HEK293T (cell line): Measurements from ENCODE around the gene MYH10.

Experiments
- CTCF ChIA-PET: fragments of 350-600 bp; formaldehyde crosslinking; extraction: SDS; loops from one replicate; lab custom pipeline; 2021; ENCODE audit warnings: antibody characterized with exemption, inconsistent platforms; lab: Yijun Ruan, JAX
- POLR2A ChIA-PET: fragments of 350-600 bp; formaldehyde crosslinking; extraction: SDS; loops from one replicate; lab custom pipeline; 2020; ENCODE audit warnings: antibody characterized with exemption, inconsistent platforms; lab: Yijun Ruan, JAX
- DNase-seq: peaks from one replicate; pipeline ENCODE4 v3.0.0; 2012; ENCODE audit warnings: mixed read lengths; ENCODE audit errors: extremely low spot score
- ARNT ChIP-seq: fragments of 450-650 bp; IDR thresholded peaks from 2 replicates; pipeline ENCODE4 v1.6.1; 2017; ENCODE audit warnings: mild to moderate bottlenecking
- BHLHE40 ChIP-seq: fragments of 450-650 bp; IDR thresholded peaks from 2 replicates; pipeline ENCODE4 v1.6.1; 2016; ENCODE audit warnings: mild to moderate bottlenecking, moderate library complexity, borderline replicate concordance
- CTBP1 ChIP-seq: fragments of 450-650 bp; IDR thresholded peaks from 2 replicates; pipeline ENCODE4 v1.6.1; 2016; ENCODE audit warnings: borderline replicate concordance
- ELF4 ChIP-seq: fragments of 450-650 bp; IDR thresholded peaks from 2 replicates; pipeline ENCODE4 v1.6.1; 2017; ENCODE audit warnings: antibody characterized with exemption
- FOXA1 ChIP-seq: fragments of 450-650 bp; IDR thresholded peaks from 2 replicates; pipeline ENCODE4 v1.6.1; 2016; ENCODE audit warnings: mild to moderate bottlenecking
- FOXK2 ChIP-seq: fragments of 450-650 bp; IDR thresholded peaks from 2 replicates; pipeline ENCODE4 v1.6.1; 2016; ENCODE audit warnings: mild to moderate bottlenecking
- FOXM1 ChIP-seq: fragments of 450-650 bp; IDR thresholded peaks from 2 replicates; pipeline ENCODE4 v1.6.1; 2017; ENCODE audit warnings: mild to moderate bottlenecking, borderline replicate concordance
- HDGF ChIP-seq: fragments of 450-650 bp; IDR thresholded peaks from 2 replicates; pipeline ENCODE4 v1.6.1; 2017; ENCODE audit warnings: antibody characterized with exemption, borderline replicate concordance
- L3MBTL2 ChIP-seq: fragments of 450-650 bp; conservative IDR thresholded peaks from 2 replicates; pipeline ENCODE4 v1.6.1; 2016; ENCODE audit warnings: mild to moderate bottlenecking
- LEF1 ChIP-seq: fragments of 450-650 bp; IDR thresholded peaks from 2 replicates; pipeline ENCODE4 v1.6.1; 2017; ENCODE audit warnings: mild to moderate bottlenecking, borderline replicate concordance
- NFRKB ChIP-seq: fragments of 450-650 bp; IDR thresholded peaks from 2 replicates; pipeline ENCODE4 v1.6.1; 2016; ENCODE audit warnings: mild to moderate bottlenecking, moderate library complexity
- PKNOX1 ChIP-seq: fragments of 450-650 bp; IDR thresholded peaks from 2 replicates; pipeline ENCODE4 v1.6.1; 2016
- SP1 ChIP-seq: fragments of 450-650 bp; IDR thresholded peaks from 2 replicates; pipeline ENCODE4 v1.6.1; 2017
- SUZ12 ChIP-seq: fragments of 450-650 bp; IDR thresholded peaks from 2 replicates; pipeline ENCODE4 v1.6.1; 2016; ENCODE audit warnings: mild to moderate bottlenecking
- TARDBP ChIP-seq: fragments of 450-650 bp; IDR thresholded peaks from 2 replicates; pipeline ENCODE4 v1.6.1; 2016
- ZNF384 ChIP-seq: fragments of 450-650 bp; IDR thresholded peaks from 2 replicates; pipeline ENCODE4 v1.6.1; 2016

Gene MYH10

GRCh38 chr17:8473451-8474192, 156.9 kb downstream of the MYH10 start:
- CTCF ChIA-PET, result no interaction called here
- POLR2A ChIA-PET, result no interaction called here
- TF ChIP-seq SP1 (no peak), FOXK2 (no peak), ARNT (no peak), CTBP1 (no peak), L3MBTL2 (no peak), ELF4 (no peak), TARDBP (no peak), ZNF384 (no peak), BHLHE40 (no peak), SUZ12 (no peak), PKNOX1 (no peak), LEF1 (no peak), FOXA1 (no peak), FOXM1 (no peak)
- no peak for DNase-seq

- TF ChIP-seq ARNT (no peak), FOXK2 (no peak), FOXM1 (no peak), TARDBP (no peak), SUZ12 (no peak), HDGF (no peak), NFRKB (no peak), LEF1 (no peak), SP1 (no peak), PKNOX1 (no peak), CTBP1 (no peak), L3MBTL2 (no peak), ELF4 (no peak), FOXA1 (no peak)
- ChIA-PET CTCF (no interaction called here), POLR2A (no interaction called here)
- no peak for DNase-seq
Observed at GRCh38 chr17:8472663-8473062, 157.9 kb downstream of the MYH10 start.

- TF ChIP-seq CTBP1 (no peak), SUZ12 (no peak), LEF1 (no peak), BHLHE40 (no peak), TARDBP (no peak)
- CTCF ChIA-PET, result no interaction called here
- POLR2A ChIA-PET, result no interaction called here
- no peak for DNase-seq
Observed at GRCh38 chr17:8470447-8471047, 160.0 kb downstream of the MYH10 start.

GRCh38 chr17:8469964-8470363, 160.6 kb downstream of the MYH10 start:
- ChIA-PET CTCF (interaction anchor here (0.6 kb wide), 1 partner anchor 484 kb away, joined by 3 read pairs; no protein-coding TSS in a partner anchor), POLR2A (no interaction called here)
- TF ChIP-seq SP1 (no peak), ARNT (no peak), ELF4 (no peak), PKNOX1 (no peak), FOXM1 (no peak), SUZ12 (no peak), NFRKB (no peak), L3MBTL2 (no peak), CTBP1 (no peak), TARDBP (no peak), FOXA1 (no peak), LEF1 (no peak), ZNF384 (no peak)
- no peak for DNase-seq

GRCh38 chr17:8468980-8469379, 161.5 kb downstream of the MYH10 start:
- CTCF ChIA-PET, result interaction anchor here (0.6 kb wide), 1 partner anchor 485 kb away, joined by 3 read pairs; no protein-coding TSS in a partner anchor
- TF ChIP-seq PKNOX1, result no peak
- no peak for TF ChIP-seq TARDBP
- no peak for TF ChIP-seq SP1
- no peak for TF ChIP-seq SUZ12
- TF ChIP-seq ARNT, result no peak
- TF ChIP-seq FOXM1, result no peak
- no peak for TF ChIP-seq ELF4
- no peak for TF ChIP-seq BHLHE40
- no peak for TF ChIP-seq LEF1
- no peak for TF ChIP-seq CTBP1
- no peak for TF ChIP-seq FOXA1
- no peak for TF ChIP-seq FOXK2
- TF ChIP-seq HDGF, result no peak
- TF ChIP-seq ZNF384, result no peak
- TF ChIP-seq NFRKB, result no peak
- no peak for TF ChIP-seq L3MBTL2
- no peak for DNase-seq
- POLR2A ChIA-PET, result no interaction called here
